Measurements from ENCODE around the gene CASP4.

CASP4 gene

DNA sequence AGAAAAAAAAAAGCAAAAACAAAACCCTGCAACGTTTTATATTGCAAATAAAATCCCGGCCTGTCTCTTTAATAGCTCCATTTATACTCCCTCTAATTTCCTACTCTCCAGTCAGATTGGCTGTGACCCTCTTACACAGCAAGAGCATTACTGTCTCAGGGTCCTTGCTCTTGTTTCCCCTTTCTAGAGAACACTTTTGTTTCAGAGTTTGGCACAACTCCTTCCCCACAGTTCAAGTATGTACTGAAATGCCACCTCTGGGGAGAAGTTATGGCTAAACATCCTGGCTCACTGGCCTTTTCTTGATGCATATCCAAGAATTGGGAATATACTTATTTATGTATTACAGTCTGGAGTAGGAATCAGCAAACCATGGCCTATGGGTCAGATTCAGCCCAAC, 72.7 kb downstream of the CASP4 start:
- Histone ChIP-seq H3K27ac (ENCODE audit: low read depth, low read length) (no peak overlapping the region), H3K79me2 (ENCODE audit: control insufficient read depth, low read length) (no peaks in the 10 kb centered on the region), H3K4me2 (ENCODE audit: low read length) (no peak overlapping the region), H3K27me3 (ENCODE audit: control insufficient read depth, low read length) (no peaks in the 10 kb centered on the region), H3F3A (ENCODE audit: control insufficient read depth, insufficient read depth) (no peaks in the 10 kb centered on the region), H3K9me2 (replicated peaks; ENCODE audit: control insufficient read depth, low read length) (no peaks in the 10 kb centered on the region), H3K4me3 (ENCODE audit: low read length) (no peak overlapping the region), H3K4me1 (ENCODE audit: control insufficient read depth, low read length) (no peaks in the 10 kb centered on the region), H4K20me1 (ENCODE audit: control insufficient read depth, insufficient read depth, low read depth, low read length) (no peaks in the 10 kb centered on the region), H3K9me3 (ENCODE audit: control insufficient read depth, insufficient read depth, low read length) (no peaks in the 10 kb centered on the region), H3K36me3 (ENCODE audit: control insufficient read depth, low read length) (no peaks in the 10 kb centered on the region)
- TF ChIP-seq EZH2phosphoT487 (IDR thresholded peaks at IDR 0.05; ENCODE audit: borderline replicate concordance, low read length), result no peak
- TF ChIP-seq, protein P1, sequence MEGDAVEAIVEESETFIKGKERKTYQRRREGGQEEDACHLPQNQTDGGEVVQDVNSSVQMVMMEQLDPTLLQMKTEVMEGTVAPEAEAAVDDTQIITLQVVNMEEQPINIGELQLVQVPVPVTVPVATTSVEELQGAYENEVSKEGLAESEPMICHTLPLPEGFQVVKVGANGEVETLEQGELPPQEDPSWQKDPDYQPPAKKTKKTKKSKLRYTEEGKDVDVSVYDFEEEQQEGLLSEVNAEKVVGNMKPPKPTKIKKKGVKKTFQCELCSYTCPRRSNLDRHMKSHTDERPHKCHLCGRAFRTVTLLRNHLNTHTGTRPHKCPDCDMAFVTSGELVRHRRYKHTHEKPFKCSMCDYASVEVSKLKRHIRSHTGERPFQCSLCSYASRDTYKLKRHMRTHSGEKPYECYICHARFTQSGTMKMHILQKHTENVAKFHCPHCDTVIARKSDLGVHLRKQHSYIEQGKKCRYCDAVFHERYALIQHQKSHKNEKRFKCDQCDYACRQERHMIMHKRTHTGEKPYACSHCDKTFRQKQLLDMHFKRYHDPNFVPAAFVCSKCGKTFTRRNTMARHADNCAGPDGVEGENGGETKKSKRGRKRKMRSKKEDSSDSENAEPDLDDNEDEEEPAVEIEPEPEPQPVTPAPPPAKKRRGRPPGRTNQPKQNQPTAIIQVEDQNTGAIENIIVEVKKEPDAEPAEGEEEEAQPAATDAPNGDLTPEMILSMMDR (IDR thresholded peaks at IDR 0.05; ENCODE audit: low read depth, low read length, poor library complexity, severe bottlenecking), result no peak

DNA sequence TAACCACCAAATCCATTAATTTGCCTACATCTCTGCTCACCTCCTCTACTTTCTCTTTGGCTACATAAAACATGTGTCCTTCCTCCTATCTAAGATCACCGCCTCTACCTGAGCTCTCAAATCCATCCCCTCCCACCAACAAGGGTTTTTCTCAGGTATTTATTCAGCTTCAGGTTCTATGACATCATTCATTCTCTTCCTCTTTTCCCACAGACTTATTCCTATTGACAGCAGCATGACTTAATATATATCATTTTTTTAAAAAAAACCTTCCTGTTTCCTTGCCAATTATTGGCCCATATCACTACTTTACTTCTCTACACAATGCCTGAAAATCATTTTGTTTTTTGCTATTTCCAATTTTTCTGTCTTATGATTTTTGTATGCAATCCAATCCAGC, 74.5 kb downstream of the CASP4 start:
- no peaks in the 10 kb centered on the region for H3K36me3 ChIP-seq (ENCODE audit: control insufficient read depth, low read length)
- no peaks in the 10 kb centered on the region for H4K20me1 ChIP-seq (ENCODE audit: control insufficient read depth, insufficient read depth, low read depth, low read length)
- H3K4me1 ChIP-seq (ENCODE audit: control insufficient read depth, low read length), result no peaks in the 10 kb centered on the region
- H3K9me2 ChIP-seq (replicated peaks; ENCODE audit: control insufficient read depth, low read length), result no peaks in the 10 kb centered on the region
- H3F3A ChIP-seq (ENCODE audit: control insufficient read depth, insufficient read depth), result no peaks in the 10 kb centered on the region
- H3K27ac ChIP-seq (ENCODE audit: low read depth, low read length), result no peak overlapping the region
- H3K79me2 ChIP-seq (ENCODE audit: control insufficient read depth, low read length), result no peaks in the 10 kb centered on the region
- TF ChIP-seq, protein P1 (IDR thresholded peaks at IDR 0.05; ENCODE audit: low read depth, low read length, poor library complexity, severe bottlenecking), result no peak
- TF ChIP-seq EZH2phosphoT487 (IDR thresholded peaks at IDR 0.05; ENCODE audit: borderline replicate concordance, low read length), result no peak
- H3K4me2 ChIP-seq (ENCODE audit: low read length), result no peak overlapping the region
- H3K9me3 ChIP-seq (ENCODE audit: control insufficient read depth, insufficient read depth, low read length), result no peaks in the 10 kb centered on the region
- H3K4me3 ChIP-seq (ENCODE audit: low read length), result no peak overlapping the region
- H3K27me3 ChIP-seq (ENCODE audit: control insufficient read depth, low read length), result no peaks in the 10 kb centered on the region
